HG03460 (cell line): Measurements from ENCODE around the gene NT5C1B.
"Not testable (repeated sequence)": the region's sequence is repeated elsewhere in the genome, so short reads cannot be mapped to it uniquely, and the experiment has no call there.

Experiments used
- ATAC-seq: cut with Tn5 transposase; IDR thresholded peaks from one replicate; pipeline ENCODE4 v1.9.1; 2021; ENCODE audit not compliant: unreplicated experiment

Gene NT5C1B

GRCh38 chr2:18589354-18589753 lies at the start of gene NT5C1B:
NT5C1B (minus strand) TSS chr2:18589569; CDS start chr2:18589468, 101 bp downstream.
- no peak for ATAC-seq

GRCh38 chr2:18637196-18637595 lies 47.8 kb upstream of the NT5C1B start:
- ATAC-seq, result no peak

GRCh38 chr2:18632699-18633098 lies 43.3 kb upstream of the NT5C1B start:
- not testable (repeated sequence) for ATAC-seq

GRCh38 chr2:18630941-18631340 lies 41.6 kb upstream of the NT5C1B start:
- ATAC-seq, result no peak

GRCh38 chr2:18630541-18630940 lies 41.2 kb upstream of the NT5C1B start:
- ATAC-seq, result no peak

GRCh38 chr2:18630101-18630500 lies 40.7 kb upstream of the NT5C1B start:
- no peak for ATAC-seq

GRCh38 chr2:18626958-18627650 lies 37.7 kb upstream of the NT5C1B start:
- ATAC-seq, result no peak

- ATAC-seq, result no peak
Observed at GRCh38 chr2:18626256-18626668, 36.9 kb upstream of the NT5C1B start.

- no peak for ATAC-seq
Observed at GRCh38 chr2:18625563-18625962, 36.2 kb upstream of the NT5C1B start.

GRCh38 chr2:18623782-18624181 lies 34.4 kb upstream of the NT5C1B start:
- no peak for ATAC-seq

- ATAC-seq, result no peak
Observed at GRCh38 chr2:18620867-18621632, 31.7 kb upstream of the NT5C1B start.

GRCh38 chr2:18619091-18619490 lies 29.7 kb upstream of the NT5C1B start:
- ATAC-seq, result no peak

GRCh38 chr2:18614041-18614440 lies 24.7 kb upstream of the NT5C1B start:
- ATAC-seq, result no peak

GRCh38 chr2:18612133-18612532 lies 22.8 kb upstream of the NT5C1B start:
- ATAC-seq, result no peak

GRCh38 chr2:18611604-18612003 lies 22.2 kb upstream of the NT5C1B start:
- ATAC-seq, result no peak

GRCh38 chr2:18611184-18611583 lies 21.8 kb upstream of the NT5C1B start:
- no peak for ATAC-seq

- ATAC-seq, result no peak
Observed at GRCh38 chr2:18610651-18611050, 21.3 kb upstream of the NT5C1B start.

- no peak for ATAC-seq
Observed at GRCh38 chr2:18610090-18610489, 20.7 kb upstream of the NT5C1B start.

- no peak for ATAC-seq
Observed at GRCh38 chr2:18605115-18605514, 15.7 kb upstream of the NT5C1B start.

GRCh38 chr2:18604531-18604885 lies 15.1 kb upstream of the NT5C1B start:
- ATAC-seq, result no peak

GRCh38 chr2:18603854-18604530 lies 14.6 kb upstream of the NT5C1B start:
- no peak for ATAC-seq

GRCh38 chr2:18602298-18602697 lies 12.9 kb upstream of the NT5C1B start:
- no peak for ATAC-seq
